ENCODE measurements around the gene ARHGAP42.
"Not testable (repeated sequence)": the region's sequence is repeated elsewhere in the genome, so short reads cannot be mapped to it uniquely, and the experiment has no call there.

Gene ARHGAP42

DNA sequence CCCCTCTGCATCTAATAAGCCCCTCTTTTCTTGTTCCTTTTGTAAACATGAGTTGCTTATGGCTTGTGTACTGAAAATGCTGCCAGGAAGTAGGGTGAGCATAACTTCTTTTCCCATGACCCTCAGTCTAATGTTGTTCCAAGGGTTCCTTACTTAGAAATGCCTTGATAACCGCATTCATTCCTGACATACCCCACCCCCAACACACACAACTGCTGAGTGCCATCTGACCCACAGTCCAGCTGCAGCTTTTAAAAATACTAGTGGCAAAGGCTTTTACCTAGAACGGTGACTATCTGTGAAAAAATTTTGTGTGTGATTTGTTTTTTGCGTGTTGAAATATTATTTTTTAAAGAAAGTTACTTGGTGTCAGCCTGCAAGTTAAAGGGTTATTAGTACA, 52.6 kb downstream of the ARHGAP42 start:
- no peak for DNase-seq (ENCODE audit: low spot score)
- in situ Hi-C loops (cut with MboI; ENCODE audit: low pct_unique_long_range_greater_than_20kb, low sequenced_read_pairs, unreplicated experiment): no loop called here
- TF ChIP-seq, protein P1, sequence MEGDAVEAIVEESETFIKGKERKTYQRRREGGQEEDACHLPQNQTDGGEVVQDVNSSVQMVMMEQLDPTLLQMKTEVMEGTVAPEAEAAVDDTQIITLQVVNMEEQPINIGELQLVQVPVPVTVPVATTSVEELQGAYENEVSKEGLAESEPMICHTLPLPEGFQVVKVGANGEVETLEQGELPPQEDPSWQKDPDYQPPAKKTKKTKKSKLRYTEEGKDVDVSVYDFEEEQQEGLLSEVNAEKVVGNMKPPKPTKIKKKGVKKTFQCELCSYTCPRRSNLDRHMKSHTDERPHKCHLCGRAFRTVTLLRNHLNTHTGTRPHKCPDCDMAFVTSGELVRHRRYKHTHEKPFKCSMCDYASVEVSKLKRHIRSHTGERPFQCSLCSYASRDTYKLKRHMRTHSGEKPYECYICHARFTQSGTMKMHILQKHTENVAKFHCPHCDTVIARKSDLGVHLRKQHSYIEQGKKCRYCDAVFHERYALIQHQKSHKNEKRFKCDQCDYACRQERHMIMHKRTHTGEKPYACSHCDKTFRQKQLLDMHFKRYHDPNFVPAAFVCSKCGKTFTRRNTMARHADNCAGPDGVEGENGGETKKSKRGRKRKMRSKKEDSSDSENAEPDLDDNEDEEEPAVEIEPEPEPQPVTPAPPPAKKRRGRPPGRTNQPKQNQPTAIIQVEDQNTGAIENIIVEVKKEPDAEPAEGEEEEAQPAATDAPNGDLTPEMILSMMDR (IDR thresholded peaks at IDR 0.05; ENCODE audit: extremely low read depth, insufficient read depth, missing control alignments): no peak

DNA sequence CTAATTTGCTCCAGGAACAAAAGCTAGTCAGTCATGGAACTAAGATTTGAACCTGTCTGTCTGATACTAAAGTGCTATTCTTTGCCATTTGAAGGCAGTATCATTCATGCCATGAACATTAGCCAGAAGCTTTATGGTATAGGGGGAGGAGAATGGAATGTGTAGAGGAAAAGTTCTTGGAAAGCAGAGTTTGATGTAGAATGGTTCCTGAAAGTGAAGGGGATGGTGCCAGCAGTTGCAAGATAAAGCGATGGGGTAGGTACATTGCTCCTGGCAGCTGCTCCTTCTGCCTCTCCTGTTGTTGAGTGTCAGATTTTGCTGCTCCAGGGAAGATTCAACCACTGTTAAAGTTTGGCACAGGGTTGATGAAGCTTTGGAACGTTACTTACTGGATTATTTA, 53.4 kb downstream of the ARHGAP42 start:
- DNase-seq (ENCODE audit: low spot score): no peak
- TF ChIP-seq, protein P1 (IDR thresholded peaks at IDR 0.05; ENCODE audit: extremely low read depth, insufficient read depth, missing control alignments): no peak
- in situ Hi-C loops (cut with MboI; ENCODE audit: low pct_unique_long_range_greater_than_20kb, low sequenced_read_pairs, unreplicated experiment): no loop called here

DNA sequence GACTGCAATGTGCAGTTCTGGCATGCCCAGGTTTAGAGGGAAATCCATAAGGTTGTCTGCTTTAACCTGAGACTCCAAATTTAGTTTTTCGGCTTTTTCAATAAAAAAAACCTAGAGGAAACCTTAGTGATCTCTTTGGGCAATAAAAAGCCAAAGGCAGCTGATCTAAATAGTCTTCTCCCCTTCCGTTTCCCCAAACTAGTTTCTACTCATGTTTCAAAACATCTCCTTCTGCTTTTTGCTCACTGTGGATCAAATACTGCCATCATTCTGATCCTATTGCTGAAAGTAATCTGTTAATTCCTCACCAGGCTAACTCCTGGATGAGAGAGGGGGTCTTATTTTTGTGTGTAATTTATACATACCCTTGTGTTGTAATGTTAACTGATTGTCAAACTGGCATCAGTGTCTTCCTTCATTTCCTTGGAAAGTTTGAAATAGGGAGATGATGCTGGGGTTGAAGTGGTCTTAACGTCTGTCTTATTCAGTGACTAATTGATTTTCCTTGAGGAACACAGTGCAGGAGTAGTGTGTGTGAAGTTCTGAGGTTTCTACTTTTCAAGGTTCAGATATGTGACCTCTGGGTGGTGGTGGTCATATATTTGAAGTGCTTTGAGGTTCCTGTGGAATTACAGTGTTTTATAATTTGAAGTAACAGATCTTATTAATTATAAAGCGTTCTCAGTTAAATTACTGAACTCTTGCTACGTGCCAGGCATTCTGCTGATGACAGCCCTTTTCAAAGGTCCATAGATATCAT, 55.0 kb downstream of the ARHGAP42 start:
- in situ Hi-C loops (cut with MboI; ENCODE audit: low pct_unique_long_range_greater_than_20kb, low sequenced_read_pairs, unreplicated experiment): no loop called here
- TF ChIP-seq, protein P1 (IDR thresholded peaks at IDR 0.05; ENCODE audit: extremely low read depth, insufficient read depth, missing control alignments): no peak
- no peak for DNase-seq (ENCODE audit: low spot score)

DNA sequence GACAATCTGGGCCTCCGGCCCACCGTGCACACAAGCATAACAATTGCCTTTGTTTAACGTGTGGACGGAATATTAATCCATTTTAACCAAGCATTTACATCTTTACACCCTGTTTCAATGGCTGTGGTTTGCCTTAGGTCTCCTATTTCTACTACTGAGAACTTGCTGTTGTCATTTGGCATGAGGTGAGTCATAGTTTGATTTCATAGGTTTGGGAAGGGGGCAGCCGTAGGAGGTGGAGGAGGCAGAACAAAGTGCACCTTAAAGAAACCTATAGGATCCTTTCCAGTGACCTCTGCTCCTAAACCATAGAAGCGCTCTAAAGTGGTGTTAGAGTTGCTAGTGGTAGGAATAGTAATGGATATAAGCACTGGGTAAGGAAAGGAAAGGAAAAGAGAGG, 59.4 kb downstream of the ARHGAP42 start:
- no peak for DNase-seq (ENCODE audit: low spot score)
- TF ChIP-seq, protein P1 (IDR thresholded peaks at IDR 0.05; ENCODE audit: extremely low read depth, insufficient read depth, missing control alignments): no peak
- in situ Hi-C loops (cut with MboI; ENCODE audit: low pct_unique_long_range_greater_than_20kb, low sequenced_read_pairs, unreplicated experiment): no loop called here

DNA sequence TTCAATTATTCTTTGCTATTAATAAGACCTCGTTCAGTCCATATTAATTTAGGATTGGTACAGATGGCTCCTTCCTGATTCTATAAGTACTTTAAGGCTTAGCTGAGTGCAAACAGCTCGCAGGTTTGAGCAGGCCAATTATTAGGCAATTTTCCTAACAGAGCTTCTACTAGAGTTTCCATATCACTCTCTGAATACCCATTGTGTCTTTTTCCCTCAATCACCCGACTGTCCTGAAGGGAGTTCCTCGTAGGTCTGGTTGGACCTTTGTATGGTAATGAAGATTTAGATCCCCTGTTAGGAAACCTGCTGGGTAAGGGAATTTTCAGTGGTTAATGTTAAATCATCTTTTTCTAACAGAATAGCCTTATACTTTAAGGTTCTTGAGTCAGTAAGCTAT, 61.1 kb downstream of the ARHGAP42 start:
- TF ChIP-seq, protein P1 (IDR thresholded peaks at IDR 0.05; ENCODE audit: extremely low read depth, insufficient read depth, missing control alignments): no peak
- DNase-seq (ENCODE audit: low spot score): no peak
- in situ Hi-C loops (cut with MboI; ENCODE audit: low pct_unique_long_range_greater_than_20kb, low sequenced_read_pairs, unreplicated experiment): no loop called here

DNA sequence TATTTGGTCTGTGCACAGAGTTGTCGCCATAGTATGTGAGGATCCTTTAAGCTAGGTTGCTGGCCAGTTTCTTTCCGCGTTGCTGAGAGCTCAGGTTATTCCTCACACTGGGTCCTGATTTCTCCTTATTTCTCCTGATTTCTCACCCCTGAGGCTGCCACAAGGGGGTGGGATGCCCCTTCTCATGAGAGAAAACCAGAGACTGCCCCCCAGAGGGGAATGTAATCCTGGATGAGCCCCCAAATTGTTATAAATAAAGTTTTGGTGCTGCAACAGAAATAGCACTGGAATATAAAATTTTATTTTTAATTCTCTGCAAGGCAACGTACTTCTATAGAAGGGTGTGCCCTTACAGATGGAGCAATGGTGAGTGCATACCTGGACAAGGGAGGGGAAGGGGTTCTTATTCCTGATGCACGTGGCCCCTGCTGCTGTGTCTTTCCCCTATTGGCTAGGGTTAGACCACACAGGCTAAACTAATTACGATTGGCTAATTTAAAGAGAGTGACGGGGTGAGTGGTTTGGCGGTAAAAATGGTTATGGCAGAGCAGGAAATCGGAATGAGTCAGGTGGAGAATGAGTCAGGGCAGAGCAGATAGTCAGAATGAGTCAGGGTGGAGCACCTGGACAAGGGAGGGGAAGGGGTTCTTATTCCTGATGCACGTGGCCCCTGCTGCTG, 62.9 kb downstream of the ARHGAP42 start:
- in situ Hi-C loops (cut with MboI; ENCODE audit: low pct_unique_long_range_greater_than_20kb, low sequenced_read_pairs, unreplicated experiment): loop anchor here (25.0 kb wide), 1 partner anchor 112 kb away; no protein-coding TSS in a partner anchor

DNA sequence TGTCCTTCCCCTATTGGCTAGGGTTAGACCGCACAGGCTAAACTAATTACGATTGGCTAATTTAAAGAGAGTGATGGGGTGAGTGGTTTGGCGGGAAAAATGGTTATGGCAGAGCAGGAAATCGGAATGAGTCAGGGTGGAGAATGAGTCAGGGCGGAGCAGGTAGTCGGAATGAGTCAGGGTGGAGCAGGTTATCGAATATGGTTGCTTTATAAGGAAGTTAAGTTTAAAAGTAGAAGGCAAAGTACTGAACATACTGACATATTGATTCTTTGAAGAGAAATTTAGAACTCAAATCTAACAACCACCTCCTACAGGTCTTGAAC, 63.4 kb downstream of the ARHGAP42 start:
- DNase-seq (ENCODE audit: low spot score): not testable (repeated sequence)
- in situ Hi-C loops (cut with MboI; ENCODE audit: low pct_unique_long_range_greater_than_20kb, low sequenced_read_pairs, unreplicated experiment): loop anchor here (25.0 kb wide), 1 partner anchor 112 kb away; no protein-coding TSS in a partner anchor

More for the DNA sequence above, 62.9 kb downstream of the ARHGAP42 start:
- DNase-seq (ENCODE audit: low spot score): not testable (repeated sequence)
